H9 (cell line): ENCODE measurements around the gene FHL2. TPM values are rescaled to one million over a fixed set of nuclear protein-coding genes. Genes with fewer than 3 reads are reported as not detected.

ENCODE experiments used
- DNase-seq: peaks from one replicate; pipeline ENCODE4 v3.0.0-alpha.2; 2017
- H2AFZ ChIP-seq: one replicate; pipeline ENCODE4 v1.6.1; 2013; ENCODE audit warnings: mild to moderate bottlenecking, low read length, control low read depth, moderate library complexity
- H2AK5ac ChIP-seq: 2 replicates; pipeline ENCODE4 v1.6.1; 2013; ENCODE audit warnings: low read length, control low read depth, mixed read lengths; ENCODE audit not compliant: insufficient read length
- H2BK120ac ChIP-seq: one replicate; pipeline ENCODE4 v1.6.1; 2013; ENCODE audit warnings: low read depth, mild to moderate bottlenecking, low read length, control low read depth, inconsistent platforms; ENCODE audit not compliant: poor library complexity, severe bottlenecking
- H2BK12ac ChIP-seq: 2 replicates; pipeline ENCODE4 v1.6.1; 2013; ENCODE audit warnings: low read length, control low read depth, mixed read lengths, low read depth; ENCODE audit not compliant: insufficient read length
- H2BK15ac ChIP-seq: 2 replicates; pipeline ENCODE4 v1.6.1; 2013; ENCODE audit warnings: low read depth, low read length, control low read depth
- H2BK20ac ChIP-seq: one replicate; pipeline ENCODE4 v1.6.1; 2013; ENCODE audit warnings: low read depth, mild to moderate bottlenecking, low read length, control low read depth, inconsistent platforms; ENCODE audit not compliant: poor library complexity, severe bottlenecking
- H2BK5ac ChIP-seq: 2 replicates; pipeline ENCODE4 v1.6.1; 2013; ENCODE audit warnings: low read length, control low read depth, mixed read lengths; ENCODE audit not compliant: insufficient read length
- H3K14ac ChIP-seq: 2 replicates; pipeline ENCODE4 v1.6.1; 2013; ENCODE audit warnings: low read length, control low read depth; ENCODE audit not compliant: insufficient read depth
- H3K18ac ChIP-seq: 2 replicates; pipeline ENCODE4 v1.6.1; 2013; ENCODE audit warnings: low read depth, mild to moderate bottlenecking, mixed read lengths, low read length, control low read depth; ENCODE audit not compliant: insufficient read length
- H3K23ac ChIP-seq: 2 replicates; pipeline ENCODE4 v1.6.1; 2013; ENCODE audit warnings: low read length, control low read depth, mixed read lengths, low read depth; ENCODE audit not compliant: insufficient read length
- H3K23me2 ChIP-seq: 2 replicates; pipeline ENCODE4 v1.6.1; 2013; ENCODE audit warnings: low read depth, mild to moderate bottlenecking, mixed read lengths, low read length, control low read depth; ENCODE audit not compliant: insufficient read length, poor library complexity, severe bottlenecking
- H3K27ac ChIP-seq: 2 replicates; pipeline ENCODE4 v1.5.1; 2013; ENCODE audit warnings: low read length, control low read depth, mixed read lengths, low read depth; ENCODE audit not compliant: insufficient read length
- H3K27me3 ChIP-seq: 2 replicates; pipeline ENCODE4 v1.6.1; 2013; ENCODE audit warnings: low read length, control low read depth, inconsistent platforms; ENCODE audit not compliant: insufficient read depth
- H3K4ac ChIP-seq: 2 replicates; pipeline ENCODE4 v1.6.1; 2013; ENCODE audit warnings: low read depth, mild to moderate bottlenecking, control low read depth, inconsistent platforms, low read length, moderate library complexity
- H3K4me1 ChIP-seq: 2 replicates; pipeline ENCODE4 v1.6.1; 2013; ENCODE audit warnings: low read length, control low read depth, inconsistent platforms; ENCODE audit not compliant: insufficient read depth
- H3K4me2 ChIP-seq: 2 replicates; pipeline ENCODE4 v1.6.1; 2013; ENCODE audit warnings: low read length, control low read depth, mixed read lengths; ENCODE audit not compliant: insufficient read length, insufficient read depth
- H3K56ac ChIP-seq: 2 replicates; pipeline ENCODE4 v1.6.1; 2013; ENCODE audit warnings: low read depth, mild to moderate bottlenecking, mixed read lengths, low read length, control low read depth; ENCODE audit not compliant: insufficient read length
- H3K79me1 ChIP-seq: 2 replicates; pipeline ENCODE4 v1.6.1; 2013; ENCODE audit warnings: low read depth, mild to moderate bottlenecking, moderate library complexity, low read length, control low read depth, inconsistent platforms; ENCODE audit not compliant: insufficient read depth, poor library complexity, severe bottlenecking
- H3K79me2 ChIP-seq: 2 replicates; pipeline ENCODE4 v1.6.1; 2013; ENCODE audit warnings: low read length, control low read depth, inconsistent platforms; ENCODE audit not compliant: insufficient read depth
- H3K9ac ChIP-seq: 2 replicates; pipeline ENCODE4 v1.6.1; 2013; ENCODE audit warnings: low read length, control low read depth, mixed read lengths; ENCODE audit not compliant: insufficient read length; ENCODE audit errors: extremely low read depth
- H3K9me3 ChIP-seq: one replicate; pipeline ENCODE4 v1.6.1; 2013; ENCODE audit warnings: low read depth, low read length, inconsistent platforms; ENCODE audit not compliant: control insufficient read depth
- H3T11ph ChIP-seq: one replicate; pipeline ENCODE4 v1.6.1; 2013; ENCODE audit warnings: mild to moderate bottlenecking, low read length, control low read depth, inconsistent platforms
- H4K20me1 ChIP-seq: one replicate; pipeline ENCODE4 v1.6.1; 2013; ENCODE audit not compliant: control insufficient read depth, insufficient read length, insufficient read depth
- H4K5ac ChIP-seq: 2 replicates; pipeline ENCODE4 v1.6.1; 2013; ENCODE audit warnings: low read depth, mild to moderate bottlenecking, mixed read lengths, low read length, control low read depth; ENCODE audit not compliant: insufficient read length
- H4K8ac ChIP-seq: replicated peaks from 2 replicates; pipeline ENCODE4 v1.6.1; 2013; ENCODE audit warnings: low read length, control low read depth, mixed read lengths, low read depth; ENCODE audit not compliant: insufficient read length
- H4K91ac ChIP-seq: 2 replicates; pipeline ENCODE4 v1.6.1; 2013; ENCODE audit warnings: low read depth, mild to moderate bottlenecking, moderate library complexity, mixed read lengths, low read length, control low read depth; ENCODE audit not compliant: insufficient read length
- H3K27ac Mint-ChIP-seq, 3 experiments: 2 replicates in 2 of 3; 3 replicates in 1 of 3; pipeline ENCODE4 v1.8.0; 2020 to 2021; ENCODE audit warnings: mixed read lengths in 3 of 3, mild to moderate bottlenecking in 1 of 3, moderate library complexity in 1 of 3
- H3K27me3 Mint-ChIP-seq: 2 replicates; pipeline ENCODE4 v1.8.0; 2021; ENCODE audit warnings: low read depth, mild to moderate bottlenecking, moderate library complexity, mixed read lengths
- H3K36me3 Mint-ChIP-seq, 3 experiments: 2 replicates in 2 of 3; 3 replicates in 1 of 3; pipeline ENCODE4 v1.8.0; 2020 to 2021; ENCODE audit warnings: low read depth in 3 of 3, mixed read lengths in 3 of 3; ENCODE audit not compliant: insufficient read depth in 1 of 3
- H3K4me1 Mint-ChIP-seq, 2 experiments: 2 replicates each; pipeline ENCODE4 v1.8.0; 2020; ENCODE audit warnings: mixed read lengths in 2 of 2
- H3K4me3 Mint-ChIP-seq, 2 experiments: 2 replicates in 1 of 2; 3 replicates in 1 of 2; pipeline ENCODE4 v1.8.0; 2020 to 2021; ENCODE audit warnings: mild to moderate bottlenecking in 2 of 2, mixed read lengths in 2 of 2, moderate library complexity in 1 of 2
- H3K9me3 Mint-ChIP-seq, 2 experiments: 2 replicates in 1 of 2; 3 replicates in 1 of 2; pipeline ENCODE4 v1.8.0; 2020; ENCODE audit warnings: mild to moderate bottlenecking in 2 of 2, mixed read lengths in 2 of 2, moderate library complexity in 1 of 2
- WGBS: extraction: QIAGEN DNeasy Blood & Tissue Kit; methylation state at CpG from one replicate; pipeline ENCODE4 v1.1.7; 2013; ENCODE audit warnings: missing lambda C conversion rate, low lambda C conversion rate, mixed read lengths; ENCODE audit not compliant: insufficient read length; ENCODE audit errors: extremely low coverage; 5-methylcytosine and 5-hydroxymethylcytosine counted together
- total RNA-seq: library from RNA; stranded (reverse); gene quantifications from 2 replicates; pipeline ENCODE4 v1.2.1, GENCODE V29; 2021
- TF ChIP-seq, protein P1 (sequence below): fragments of 200-600 bp; sonication (generic); conservative IDR thresholded peaks from 3 replicates; pipeline ENCODE4 v1.8.0; 2021; ENCODE audit warnings: antibody characterized with exemption, mild to moderate bottlenecking

FHL2 gene
- total RNA-seq, 1 experiment from 2014 or later = 34.9 TPM

GRCh38 chr2:105422801-105423200 lies 23.9 kb upstream of the FHL2 start:
- TF ChIP-seq, protein P1, sequence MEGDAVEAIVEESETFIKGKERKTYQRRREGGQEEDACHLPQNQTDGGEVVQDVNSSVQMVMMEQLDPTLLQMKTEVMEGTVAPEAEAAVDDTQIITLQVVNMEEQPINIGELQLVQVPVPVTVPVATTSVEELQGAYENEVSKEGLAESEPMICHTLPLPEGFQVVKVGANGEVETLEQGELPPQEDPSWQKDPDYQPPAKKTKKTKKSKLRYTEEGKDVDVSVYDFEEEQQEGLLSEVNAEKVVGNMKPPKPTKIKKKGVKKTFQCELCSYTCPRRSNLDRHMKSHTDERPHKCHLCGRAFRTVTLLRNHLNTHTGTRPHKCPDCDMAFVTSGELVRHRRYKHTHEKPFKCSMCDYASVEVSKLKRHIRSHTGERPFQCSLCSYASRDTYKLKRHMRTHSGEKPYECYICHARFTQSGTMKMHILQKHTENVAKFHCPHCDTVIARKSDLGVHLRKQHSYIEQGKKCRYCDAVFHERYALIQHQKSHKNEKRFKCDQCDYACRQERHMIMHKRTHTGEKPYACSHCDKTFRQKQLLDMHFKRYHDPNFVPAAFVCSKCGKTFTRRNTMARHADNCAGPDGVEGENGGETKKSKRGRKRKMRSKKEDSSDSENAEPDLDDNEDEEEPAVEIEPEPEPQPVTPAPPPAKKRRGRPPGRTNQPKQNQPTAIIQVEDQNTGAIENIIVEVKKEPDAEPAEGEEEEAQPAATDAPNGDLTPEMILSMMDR = no peak

More at GRCh38 chr2:105422801-105423200, 23.9 kb upstream of the FHL2 start:
- Histone ChIP-seq H3K9me3 (no peaks in the 10 kb centered on the region), H3K23ac (no peak overlapping the region), H3K4me2 (no peak overlapping the region), H3K56ac (no peak overlapping the region), H3K27ac (no peak overlapping the region), H2BK120ac (no peak overlapping the region), H2BK5ac (no peak overlapping the region), H2BK15ac (no peak overlapping the region), H2AK5ac (no peak overlapping the region), H2BK20ac (no peak overlapping the region), H4K91ac (no peak overlapping the region), H3T11ph (no peak overlapping the region), H3K27me3 (no peaks in the 10 kb centered on the region; the same call in 1 of the 2 replicates), H4K5ac (no peak overlapping the region), H3K9ac (no peak overlapping the region), H3K14ac (no peak overlapping the region), H2AFZ (no peak overlapping the region), H2BK12ac (no peak overlapping the region), H3K4ac (no peak overlapping the region), H3K79me1 (no peaks in the 10 kb centered on the region), H4K8ac (no peak overlapping the region), H4K20me1 (no peaks in the 10 kb centered on the region), H3K79me2 (no peaks in the 10 kb centered on the region), H3K23me2 (no peaks in the 10 kb centered on the region), H3K4me1 (peaks cover 3% of the 10 kb centered on the region; the same call in 1 of the 2 replicates), H3K18ac (no peak overlapping the region)
- no peak for DNase-seq
- Mint-ChIP-seq H3K9me3 (peaks cover 0 to 4% of the 10 kb centered on the region in 2 experiments; a peak in 2 of 5 replicates), H3K36me3 (peaks cover 0 to 4% (median 0%) of the 10 kb centered on the region in 3 experiments; a peak in 2 of 7 replicates), H3K4me3 (no peak overlapping the region), H3K27ac (no peak overlapping the region), H3K27me3 (peaks cover 5% of the 10 kb centered on the region), H3K4me1 (peaks cover 23 to 24% of the 10 kb centered on the region in 2 experiments)
- no CpG with 5 or more reads among the region's 5 CpGs for WGBS
